Measurements from ENCODE around the gene RAB21.
"Not testable (repeated sequence)": the region's sequence is repeated elsewhere in the genome, so short reads cannot be mapped to it uniquely, and the experiment has no call there.

The RAB21 gene

GRCh38 chr12:71752891-71753290, 1.8 kb upstream of the RAB21 start:
- no peak for DNase-seq (ENCODE audit: low spot score)

- DNase-seq (ENCODE audit: low spot score) = peak; percentile 43
These were observed 656 bp downstream of the RAB21 start for GRCh38 chr12:71755146-71755892.

GRCh38 chr12:71756054-71756690, 1.5 kb downstream of the RAB21 start:
- DNase-seq (ENCODE audit: low spot score) = peak; percentile 20

- DNase-seq (ENCODE audit: low spot score) = no peak
These were observed 5.3 kb downstream of the RAB21 start for GRCh38 chr12:71759941-71760340.

- DNase-seq (ENCODE audit: low spot score) = no peak
These were observed 5.8 kb downstream of the RAB21 start for GRCh38 chr12:71760471-71760870.

- DNase-seq (ENCODE audit: low spot score) = not testable (repeated sequence)
These were observed 6.7 kb downstream of the RAB21 start for GRCh38 chr12:71761354-71761753.

- no peak for DNase-seq (ENCODE audit: low spot score)
These were observed 9.2 kb downstream of the RAB21 start for GRCh38 chr12:71763677-71764379.

- DNase-seq (ENCODE audit: low spot score) = no peak
These were observed 10.1 kb downstream of the RAB21 start for GRCh38 chr12:71764587-71765321.

- DNase-seq (ENCODE audit: low spot score) = no peak
These were observed 11.5 kb downstream of the RAB21 start for GRCh38 chr12:71766202-71766601.

- DNase-seq (ENCODE audit: low spot score) = no peak
These were observed 12.5 kb downstream of the RAB21 start for GRCh38 chr12:71767183-71767582.

GRCh38 chr12:71768900-71769299, 14.2 kb downstream of the RAB21 start:
- no peak for DNase-seq (ENCODE audit: low spot score)

- no peak for DNase-seq (ENCODE audit: low spot score)
These were observed 16.4 kb downstream of the RAB21 start for GRCh38 chr12:71771069-71771468.

- DNase-seq (ENCODE audit: low spot score) = no peak
These were observed 18.1 kb downstream of the RAB21 start for GRCh38 chr12:71772735-71773134.

- peak; percentile 71 for DNase-seq (ENCODE audit: low spot score)
These were observed 25.7 kb downstream of the RAB21 start for GRCh38 chr12:71780237-71780822.

GRCh38 chr12:71782017-71782416, 27.4 kb downstream of the RAB21 start:
- DNase-seq (ENCODE audit: low spot score) = no peak

GRCh38 chr12:71786829-71787228, 32.2 kb downstream of the RAB21 start:
- peak; percentile 27 for DNase-seq (ENCODE audit: low spot score)

- DNase-seq (ENCODE audit: low spot score) = peak; percentile 35
These were observed 32.9 kb downstream of the RAB21 start for GRCh38 chr12:71787580-71787979.

GRCh38 chr12:71790331-71790730, 35.7 kb downstream of the RAB21 start:
- no peak for DNase-seq (ENCODE audit: low spot score)

- no peak for DNase-seq (ENCODE audit: low spot score)
These were observed 36.9 kb downstream of the RAB21 start for GRCh38 chr12:71791473-71792150.

- DNase-seq (ENCODE audit: low spot score) = no peak
These were observed 37.9 kb downstream of the RAB21 start for GRCh38 chr12:71792599-71792998.

GRCh38 chr12:71795901-71796300, 41.2 kb downstream of the RAB21 start:
- no peak for DNase-seq (ENCODE audit: low spot score)

All from pons (tissue), 1 donor.